K562 (cell line): ENCODE data around the gene LACTBL1. TPM values are rescaled to one million over a fixed set of nuclear protein-coding genes. Genes with fewer than 3 reads are reported as not detected.

Source experiments
- ATAC-seq: fragments of 200-7000 bp; cut with Tn5 transposase; 3 replicates; pipeline ENCODE4 v1.9.1; 2020; ENCODE audit warnings: moderate library complexity
- BruUV-seq: library from RNA; stranded (reverse); fragments of 400-500 nt; replicated peaks from 2 replicates; lab custom pipeline; 2021; lab: Mats Ljungman, UMichigan
- CTCF ChIA-PET: fragments of 300-600 bp; formaldehyde crosslinking; extraction: SDS; loops from one replicate; lab custom pipeline; 2021; ENCODE audit warnings: low intra/inter-chr PET ratio; lab: Yijun Ruan, JAX
- POLR2A ChIA-PET: fragments of 300-600, 350-650 bp; sonication (Branson Sonifier 250); formaldehyde crosslinking; extraction: SDS; loops from one replicate; lab custom pipeline; 2021; ENCODE audit warnings: antibody characterized with exemption, inconsistent platforms; lab: Yijun Ruan, JAX
- DNase-seq, 4 experiments: peaks; one replicate each; pipeline versions ENCODE4 v3.0.0 to v3.0.0-alpha.2; 2011 to 2018; ENCODE audit warnings: low spot score in 3 of 4, mixed read lengths in 3 of 4; ENCODE audit errors: extremely low read depth in 1 of 4
- FAIRE-seq: peaks from 2 replicates; lab custom pipeline; 2011; peaks lifted over from hg19 to GRCh38; lab: Jason Lieb, UNC
- H2AFZ ChIP-seq: 2 replicates; pipeline ENCODE4 v1.6.0; 2011; ENCODE audit warnings: low read depth, low read length, control low read depth, inconsistent platforms
- H3K27ac ChIP-seq: fragments of 200-600 bp; 3 replicates; pipeline ENCODE4 v1.8.0; 2011; ENCODE audit warnings: low read depth, mild to moderate bottlenecking, control low read depth, inconsistent platforms, low read length, moderate library complexity, mixed read lengths; ENCODE audit errors: extremely low read depth
- H3K27me3 ChIP-seq, 2 experiments: fragments of 300-600 bp in 1 of 2; 2 replicates in 1 of 2; 3 replicates in 1 of 2; pipeline versions ENCODE4 v1.6.0 to v1.8.0; 2011; ENCODE audit warnings: inconsistent platforms in 2 of 2, low read length in 2 of 2, mild to moderate bottlenecking in 1 of 2, mixed read lengths in 1 of 2, moderate library complexity in 1 of 2; ENCODE audit not compliant: control insufficient read depth in 2 of 2, insufficient read depth in 2 of 2
- H3K36me3 ChIP-seq: fragments of 300-600 bp; 3 replicates; pipeline ENCODE4 v1.8.0; 2011; ENCODE audit warnings: mild to moderate bottlenecking, low read length, inconsistent platforms; ENCODE audit not compliant: control insufficient read depth, insufficient read depth
- H3K4me1 ChIP-seq, 2 experiments: fragments of 200-600 bp in 1 of 2; replicated peaks in 1 of 2; 2 replicates in 1 of 2; 3 replicates in 1 of 2; pipeline versions ENCODE4 v1.5.1 to v1.8.0; 2011; ENCODE audit warnings: inconsistent platforms in 2 of 2, low read length in 2 of 2, mild to moderate bottlenecking in 1 of 2, mixed read lengths in 1 of 2, moderate library complexity in 1 of 2; ENCODE audit not compliant: control insufficient read depth in 2 of 2, insufficient read depth in 2 of 2
- H3K4me2 ChIP-seq: 2 replicates; pipeline ENCODE4 v1.6.1; 2011; ENCODE audit warnings: low read length, control low read depth, inconsistent platforms, mixed read lengths; ENCODE audit not compliant: insufficient read depth
- H3K4me3 ChIP-seq: fragments of 200-600 bp; sonication (generic), shearing (Covaris generic); 2 replicates; pipeline ENCODE4 v1.5.1; 2016; ENCODE audit warnings: control low read depth, inconsistent platforms
- H3K79me2 ChIP-seq: fragments of 200-600 bp; 3 replicates; pipeline ENCODE4 v1.8.0; 2011; ENCODE audit warnings: low read length, inconsistent platforms; ENCODE audit not compliant: control insufficient read depth, insufficient read depth
- H3K9ac ChIP-seq, 2 experiments: 2 replicates each; pipeline versions ENCODE4 v1.6.0 to v1.6.1; 2011; ENCODE audit warnings: low read depth in 2 of 2, low read length in 2 of 2, control low read depth in 1 of 2, inconsistent platforms in 1 of 2, mild to moderate bottlenecking in 1 of 2, mixed read lengths in 1 of 2; ENCODE audit not compliant: insufficient read depth in 1 of 2
- H3K9me1 ChIP-seq: one replicate; pipeline ENCODE4 v1.6.0; 2011; ENCODE audit warnings: inconsistent platforms, mild to moderate bottlenecking, low read length, moderate library complexity; ENCODE audit not compliant: control insufficient read depth, insufficient read depth
- H3K9me3 ChIP-seq: replicated peaks from 2 replicates; pipeline ENCODE4 v1.5.1; 2011; ENCODE audit warnings: low read depth, low read length, inconsistent platforms; ENCODE audit not compliant: control insufficient read depth, insufficient read depth
- H4K20me1 ChIP-seq: replicated peaks from 2 replicates; pipeline ENCODE4 v1.6.1; 2011; ENCODE audit warnings: low read length, inconsistent platforms, mixed read lengths; ENCODE audit not compliant: control insufficient read depth, insufficient read depth
- HIVEP1 ChIP-seq: fragments of 250-450 bp; sonication (Bioruptor Pico); IDR thresholded peaks from 2 replicates; pipeline ENCODE4 v1.4.0; 2020; ENCODE audit warnings: mild to moderate bottlenecking
- REST ChIP-seq, 2 experiments: fragments of 450-650 bp; formaldehyde crosslinking in 1 of 2; IDR thresholded peaks; 2 replicates each; pipeline versions ENCODE4 v1.4.0 to v1.6.1; 2014 to 2020; ENCODE audit warnings: mild to moderate bottlenecking in 2 of 2, borderline replicate concordance in 1 of 2, low read depth in 1 of 2
- WGBS: fragments of 100-300 bp; shearing (Covaris generic); methylation state at CpG from one replicate; pipeline ENCODE4 v1.1.6; 2016; ENCODE audit warnings: low coverage, mixed read lengths; ENCODE audit not compliant: insufficient coverage; ENCODE audit errors: missing lambda C conversion rate; 5-methylcytosine and 5-hydroxymethylcytosine counted together
- in situ Hi-C: fragments of 300-500 bp; cut with MboI; formaldehyde crosslinking; loops from 4 replicates; pipeline ENCODE4 v1.15.0; 2018; ENCODE audit warnings: inconsistent platforms, mixed read lengths
- intact Hi-C: fragments of 100-400 bp; cut with micrococcal nuclease; formaldehyde crosslinking; loops from 2 replicates; pipeline ENCODE4 v1.14.2; 2022
- polyA plus RNA-seq, 8 experiments: library from polyadenylated mRNA; depleted of rRNA in 4 of 8; stranded (reverse) in 5 of 8; unstranded in 3 of 8; fragments of >200 nt; fragmentation: Nextera tagmentation in 2 of 8; fragmentation: Illumina TruSeq in 1 of 8; extraction: Ambion mirVana in 2 of 8; extraction: Trizol in 1 of 8; gene quantifications; 2 replicates each; pipeline versions ENCODE4 v1.2.1 to v1.2.3, GENCODE V29; 2011 to 2014; ENCODE audit warnings: inconsistent platforms in 1 of 8, missing spikeins in 1 of 8
- total RNA-seq, 7 experiments: library from RNA; depleted of rRNA in 6 of 7; stranded (reverse); fragments of >200 nt in 6 of 7; fragmentation: Illumina TruSeq in 2 of 7; extraction: Trizol in 2 of 7; gene quantifications; 2 replicates each; pipeline versions ENCODE4 v1.2.1 to v1.2.3, GENCODE V29; 2011 to 2021; ENCODE audit warnings: low replicate concordance in 1 of 7

LACTBL1 gene
- total and polyA plus RNA-seq, 9 of the 15 experiments (the other 6 are each of a cell fraction or from before 2014, with no cell fraction given): not detected

GRCh38 chr1:22953740-22954141 lies 18.9 kb downstream of the LACTBL1 start:
- Histone ChIP-seq H3K36me3 (no peaks in the 10 kb centered on the region), H3K27me3 (peaks cover 15 to 44% of the 10 kb centered on the region in 2 experiments; a peak in 4 of 5 replicates), H3K9ac (no peak overlapping the region), H3K4me2 (no peak overlapping the region), H4K20me1 (no peaks in the 10 kb centered on the region; the same call in 1 of the 2 replicates), H3K9me1 (no peaks in the 10 kb centered on the region), H3K4me1 (peaks cover 0 to 12% of the 10 kb centered on the region in 2 experiments; a peak in 1 of 5 replicates), H3K27ac (no peak overlapping the region), H3K79me2 (no peaks in the 10 kb centered on the region), H2AFZ (no peak overlapping the region), H3K4me3 (no peak overlapping the region), H3K9me3 (no peaks in the 10 kb centered on the region)
- ATAC-seq (no peak), FAIRE-seq (no peak), DNase-seq (no peak)
- in situ Hi-C loops: no loop called here
- WGBS: 20% methylated on average over 30 of the region's 38 CpGs
- CTCF ChIA-PET: no interaction called here
- intact Hi-C loops: no loop called here
- POLR2A ChIA-PET: no interaction called here
- BruUV-seq: no TSS peak
- no peak for TF ChIP-seq HIVEP1 (CRISPR knock-in tag)
- TF ChIP-seq REST (IDR thresholded peaks at IDR 0.05; ENCODE audit: borderline replicate concordance): no peak
- TF ChIP-seq REST (CRISPR knock-in tag; IDR thresholded peaks at IDR 0.05; ENCODE audit: low read depth): no peak
